Kidney glomerular epithelial cell (primary cell): ENCODE data around the gene MELTF.

ENCODE experiments used
- DNase-seq: peaks from one replicate; lab custom pipeline; 2025; lab: John Stamatoyannopoulos, UW

Gene MELTF

GRCh38 chr3:196994056-196994455 is 35.6 kb downstream of the MELTF start:
- no peak for DNase-seq

DNA sequence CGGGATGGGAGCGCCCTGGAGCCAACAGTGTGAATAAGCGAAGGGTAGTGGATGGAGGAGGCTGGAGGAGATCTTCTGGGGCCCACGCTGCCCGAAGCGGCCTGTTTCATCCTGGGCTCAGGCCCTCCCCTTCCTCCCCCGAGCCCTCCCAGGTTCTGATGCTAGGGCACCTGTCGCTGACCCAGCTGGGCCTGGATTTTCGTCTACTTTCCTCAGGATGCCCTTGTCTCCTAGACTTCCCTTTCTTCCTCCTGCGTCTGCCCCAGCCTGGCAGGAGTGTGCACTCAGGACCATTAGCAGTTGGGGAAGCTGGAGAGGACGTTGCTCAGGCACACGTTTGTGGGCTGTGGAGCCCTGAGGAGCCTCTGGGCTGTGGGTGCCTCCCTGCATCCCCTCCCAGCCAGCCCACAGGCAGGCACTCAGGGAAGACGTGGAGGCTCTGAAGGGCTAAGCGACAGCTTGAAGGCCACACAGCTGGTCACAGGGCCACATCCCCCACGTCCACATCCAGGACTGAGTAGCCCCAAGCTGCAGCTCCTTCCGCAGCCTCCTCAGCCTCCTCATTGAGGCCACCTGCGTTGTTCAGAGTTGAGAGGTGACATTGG is 37.1 kb downstream of the MELTF start:
- DNase-seq, result no peak

DNA sequence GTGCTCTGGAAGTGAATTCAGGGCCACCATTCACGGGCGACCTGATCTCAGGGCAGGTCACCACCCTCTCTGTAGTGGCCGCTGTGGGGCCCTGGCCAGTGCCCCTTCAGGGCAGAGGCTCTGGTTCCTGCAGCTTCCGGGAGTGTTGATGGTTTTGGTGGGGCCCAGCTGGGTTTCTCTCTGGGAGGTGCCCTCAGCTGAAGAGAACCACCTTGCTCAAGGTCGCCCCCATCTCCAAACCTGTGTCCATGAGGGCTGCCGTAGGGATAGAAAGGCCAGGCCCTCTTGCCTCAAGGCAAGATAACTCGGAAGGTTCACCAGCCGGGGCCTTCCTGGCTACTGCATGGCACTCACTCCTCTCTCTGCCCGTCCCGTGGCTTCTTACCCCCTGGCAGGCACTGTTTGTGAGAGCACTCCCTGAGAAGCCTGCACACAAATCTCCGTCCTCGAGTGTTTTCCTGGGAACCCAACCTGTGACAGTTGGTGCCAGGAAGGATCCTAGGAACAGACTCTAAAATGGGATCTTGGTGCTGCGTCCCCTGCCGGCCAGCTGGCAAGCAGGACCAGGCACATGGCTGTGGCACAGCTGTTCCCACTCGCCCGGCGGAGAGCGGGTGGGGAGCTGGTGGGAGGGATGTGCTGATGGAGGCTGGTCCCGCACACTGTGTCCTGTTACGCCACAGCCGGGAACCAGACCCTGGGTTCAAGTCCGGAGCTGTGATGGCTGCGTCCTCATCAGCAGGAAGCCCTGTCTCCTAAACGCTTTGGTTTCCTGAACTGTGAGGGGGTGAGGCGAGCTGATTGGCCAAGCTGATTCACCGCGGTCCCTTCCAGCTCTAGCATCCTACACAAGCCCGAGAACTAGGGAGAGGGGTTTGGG is 37.8 kb downstream of the MELTF start:
- DNase-seq, result no peak

GRCh38 chr3:196990601-196991007 is 39.0 kb downstream of the MELTF start:
- DNase-seq, result no peak

DNA sequence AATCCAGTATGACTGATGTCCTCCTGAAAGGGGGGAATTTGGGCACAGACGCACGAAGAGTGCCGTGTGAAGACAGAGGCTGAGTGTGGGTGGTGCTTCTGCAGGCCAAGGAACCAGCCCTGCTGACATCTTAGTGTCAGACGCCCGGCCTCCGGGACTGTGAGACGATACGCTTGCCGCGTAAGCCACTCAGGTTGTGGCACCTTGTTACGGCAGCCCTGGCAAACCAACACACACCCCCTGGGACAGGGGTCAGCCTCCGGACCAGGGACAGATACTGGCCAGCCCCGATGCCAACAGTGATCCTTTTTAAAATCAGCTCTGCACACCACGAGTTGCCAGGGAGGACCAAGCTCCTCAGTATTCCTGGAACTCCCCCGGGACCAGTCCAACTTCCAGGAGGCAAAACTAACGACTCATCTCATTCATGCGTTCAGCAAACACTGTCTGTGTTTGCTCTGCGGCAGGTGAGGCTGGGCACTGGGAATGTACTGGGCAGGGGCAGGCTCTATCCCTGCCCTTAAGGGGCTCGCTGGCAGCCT is 39.8 kb downstream of the MELTF start:
- no peak for DNase-seq

- no peak for DNase-seq
These were observed 41.2 kb downstream of the MELTF start for GRCh38 chr3:196988241-196989029.

- no peak for DNase-seq
These were observed 42.6 kb downstream of the MELTF start for GRCh38 chr3:196987022-196987421.

GRCh38 chr3:196985954-196986885 is 43.4 kb downstream of the MELTF start:
- DNase-seq, result no peak

GRCh38 chr3:196985298-196985697 is 44.3 kb downstream of the MELTF start:
- no peak for DNase-seq

GRCh38 chr3:196983186-196983585 is 46.4 kb downstream of the MELTF start:
- DNase-seq, result no peak

DNA sequence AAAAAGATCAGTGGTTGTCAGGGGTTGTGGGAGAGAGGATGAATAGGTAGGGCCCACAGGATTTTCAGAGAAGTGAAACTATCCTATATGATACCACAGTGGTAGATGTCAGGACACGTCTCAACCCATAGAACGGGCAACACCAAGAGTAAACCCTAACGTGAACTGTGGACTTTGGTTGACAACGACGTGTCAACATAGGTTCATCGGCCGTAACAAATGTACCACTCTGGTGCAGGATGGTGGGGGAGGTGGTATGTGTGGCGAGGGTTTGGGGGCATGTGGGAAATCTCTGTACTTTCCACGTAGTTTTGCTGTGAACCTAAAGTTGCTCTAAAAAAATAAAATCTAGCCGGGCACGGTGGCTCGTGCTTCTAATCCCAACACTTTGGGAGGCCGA is 48.0 kb downstream of the MELTF start:
- DNase-seq, result no peak

DNA sequence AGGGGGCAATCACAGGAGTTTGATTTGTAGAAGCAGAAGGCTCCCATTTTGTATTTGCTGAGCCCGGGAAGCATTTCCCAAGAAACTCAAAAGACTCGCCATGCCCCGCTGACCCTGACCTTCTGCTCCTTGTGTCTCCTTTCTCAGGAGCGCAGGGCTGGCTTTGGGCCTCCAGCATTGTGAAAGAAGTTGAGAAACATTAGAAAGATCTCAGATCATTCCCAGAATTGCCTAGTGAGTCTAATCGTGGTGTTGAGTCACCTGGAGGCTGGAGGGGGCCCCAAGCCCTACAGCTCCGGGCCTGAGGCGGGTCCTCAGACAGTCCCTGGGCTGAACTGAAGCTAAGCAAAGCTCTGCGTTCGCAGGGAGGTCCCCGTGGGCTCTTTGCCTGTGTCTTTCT is 50.1 kb downstream of the MELTF start:
- peak; percentile 6 for DNase-seq

DNA sequence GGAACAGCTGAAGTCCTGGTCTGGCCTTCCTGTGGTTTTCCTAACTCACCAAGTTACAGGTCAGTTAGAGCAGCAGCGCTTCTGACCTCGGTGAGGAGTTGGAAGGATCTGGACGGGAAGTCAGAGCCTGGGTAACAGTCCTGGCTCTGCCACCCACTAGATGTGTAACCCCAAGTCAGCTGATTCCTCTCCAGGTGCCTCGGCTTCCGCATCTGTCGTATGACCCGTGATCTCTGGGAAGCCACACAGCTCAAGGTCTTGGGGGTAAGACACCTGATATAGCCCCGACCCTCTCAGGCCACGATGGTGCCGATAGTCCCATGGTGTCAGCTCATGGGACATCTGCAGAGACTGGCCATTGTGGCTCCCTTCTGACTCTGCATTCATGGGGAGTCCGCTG is 52.7 kb downstream of the MELTF start:
- no peak for DNase-seq

DNA sequence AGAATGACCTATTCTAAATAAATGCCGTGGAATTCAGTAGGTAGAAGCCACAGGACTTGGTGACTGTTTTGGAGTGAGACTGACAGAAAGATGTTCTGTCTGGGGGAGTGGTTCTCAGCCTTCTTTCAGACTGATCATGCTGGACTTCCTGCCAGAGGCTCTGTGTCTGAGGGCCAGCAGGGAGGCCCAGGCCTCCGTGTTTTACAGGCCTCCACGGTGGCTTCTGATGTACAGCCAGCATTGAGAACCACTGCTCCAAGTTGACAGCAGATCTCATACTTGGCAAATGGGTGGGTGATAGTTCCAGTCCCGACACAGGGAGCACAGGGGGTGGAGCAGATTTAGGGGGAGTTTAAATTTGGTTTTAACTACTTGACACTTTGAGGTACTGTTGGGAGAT is 54.3 kb downstream of the MELTF start:
- no peak for DNase-seq

DNA sequence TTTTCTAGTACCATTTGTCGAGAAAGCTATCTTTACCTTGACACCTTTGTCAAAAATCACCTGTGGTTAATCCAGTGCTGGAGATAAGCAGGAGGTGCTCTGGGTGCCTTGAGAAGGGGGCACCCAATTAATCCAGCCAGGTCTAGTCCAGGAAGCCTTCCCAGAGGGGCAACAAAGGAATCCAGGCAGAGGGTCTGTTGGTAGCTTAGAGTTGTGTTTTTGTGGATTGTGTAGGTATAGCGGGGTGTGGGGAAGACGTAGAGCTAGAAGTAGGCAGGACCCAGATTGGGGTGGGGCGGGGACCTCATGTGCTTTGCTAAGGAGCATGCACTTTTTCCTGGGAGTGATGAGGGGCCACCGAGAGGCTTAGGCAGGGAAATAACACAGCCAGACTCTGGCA is 55.0 kb downstream of the MELTF start:
- DNase-seq, result no peak

DNA sequence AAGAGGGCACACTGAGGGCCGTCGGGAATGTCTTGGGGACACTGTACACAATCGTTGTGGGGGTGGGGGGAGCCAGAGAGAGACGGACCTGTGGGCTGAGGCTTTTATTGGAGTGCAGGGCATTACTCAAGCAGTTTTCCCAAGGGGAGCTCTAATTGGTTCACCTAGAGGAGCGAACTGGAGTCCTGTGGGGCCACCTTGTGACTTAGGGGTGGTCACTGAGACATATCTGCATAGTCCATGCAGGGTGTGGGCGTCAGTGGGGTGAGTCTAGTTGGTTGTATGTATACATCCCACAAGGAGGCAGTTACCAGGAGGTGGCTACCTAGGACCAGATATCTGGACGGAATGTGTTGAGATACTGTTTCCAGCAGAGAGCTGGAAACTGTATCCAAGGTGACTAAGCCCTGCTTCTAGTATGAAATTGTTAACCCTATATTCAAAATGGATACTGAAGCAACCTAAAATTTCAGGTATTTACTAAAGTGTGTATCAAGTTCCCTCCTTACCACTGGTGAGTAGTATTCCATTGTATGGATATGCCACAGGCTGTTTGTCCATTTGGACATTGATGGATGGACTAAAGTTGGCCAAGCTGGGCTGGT is 58.4 kb downstream of the MELTF start:
- DNase-seq, result no peak

GRCh38 chr3:196970547-196971093 is 59.0 kb downstream of the MELTF start:
- DNase-seq, result no peak

DNA sequence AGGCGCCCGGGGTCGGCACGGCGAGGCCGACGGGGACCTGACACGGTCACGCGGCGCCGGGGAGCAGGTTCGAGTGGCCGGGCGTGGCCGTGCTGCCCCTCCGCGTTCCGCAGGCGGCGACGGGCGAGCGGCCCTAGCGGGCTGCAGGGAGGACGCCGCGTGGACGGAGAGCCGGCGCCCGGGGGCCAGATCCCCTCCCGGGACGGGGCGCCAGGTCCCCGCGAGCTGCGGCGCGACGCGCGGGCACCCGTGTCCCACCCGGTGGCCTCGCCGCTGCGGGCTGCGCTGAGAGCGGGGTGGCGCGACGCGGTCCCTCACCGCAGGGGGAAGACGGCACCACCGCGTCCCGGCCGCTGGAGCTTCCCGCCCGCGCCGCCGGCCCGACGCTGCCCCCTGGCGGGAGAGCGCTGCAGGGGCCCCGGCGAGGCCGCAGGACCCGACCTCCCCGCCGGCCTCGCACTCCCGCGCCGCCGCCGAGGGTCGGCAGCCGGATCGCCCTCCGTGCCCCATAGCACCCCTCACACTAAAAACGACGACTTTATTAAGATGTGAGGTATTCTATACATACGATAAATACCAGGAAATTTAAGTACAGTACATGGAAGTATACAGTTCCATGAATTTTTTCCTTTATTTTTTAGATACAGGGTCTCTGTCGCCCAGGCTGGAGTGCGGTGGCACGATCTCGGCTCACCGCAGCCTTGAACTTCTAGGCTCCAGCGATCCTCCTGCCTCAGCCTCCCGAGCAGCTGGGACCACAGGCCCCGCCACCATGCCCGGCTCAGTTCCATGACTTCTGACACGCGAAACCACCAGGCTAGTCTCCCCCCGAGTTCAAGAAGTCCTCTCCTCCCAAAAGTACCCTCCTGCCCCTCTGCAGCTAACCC is 59.7 kb downstream of the MELTF start:
- DNase-seq, result peak; percentile 12

DNA sequence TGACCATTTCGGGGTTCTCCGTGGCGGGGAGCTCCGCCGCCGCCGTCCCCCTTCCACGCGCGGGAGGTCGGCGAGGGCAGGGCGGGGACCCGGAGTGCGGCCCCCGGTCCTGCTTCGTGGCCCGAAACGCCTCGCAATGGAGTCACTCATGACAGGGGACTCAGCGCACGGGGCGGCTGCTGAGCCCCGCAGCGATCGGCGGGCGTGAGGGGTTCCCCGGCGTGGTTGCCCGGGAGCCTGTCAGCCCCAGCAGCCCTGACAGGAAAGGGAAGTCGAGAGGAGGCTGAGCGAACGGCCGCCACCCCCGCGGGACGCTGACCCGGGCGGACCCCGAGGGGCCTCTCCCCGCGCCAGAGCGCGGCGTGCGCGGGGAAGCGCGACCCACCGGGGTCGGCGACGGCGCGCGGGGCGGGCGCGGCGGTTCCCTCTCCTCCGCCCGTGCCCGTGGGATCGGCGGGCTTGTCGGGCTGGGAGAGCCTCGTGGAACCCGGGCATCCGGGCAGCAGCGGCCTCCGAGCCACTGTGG is 60.4 kb downstream of the MELTF start:
- no peak for DNase-seq
